Esophagus squamous epithelium (tissue), 4 donors: ENCODE measurements around the gene ARHGAP23.

ENCODE experiments used
- CTCF ChIP-seq, 6 experiments: fragments of 450-650 bp in 4 of 6; fragments of 200-600 bp in 2 of 6; sonication (generic) in 2 of 6; IDR thresholded peaks; one replicate each; pipeline ENCODE4 v1.5.1; 2016 to 2019; ENCODE audit warnings: antibody characterized with exemption in 6 of 6, mild to moderate bottlenecking in 4 of 6, moderate library complexity in 4 of 6
- POLR2A ChIP-seq, 4 donors: fragments of 450-650 bp; IDR thresholded peaks; one replicate each; pipeline ENCODE4 v1.6.1; 2017; ENCODE audit warnings: antibody characterized with exemption in 4 of 4, mild to moderate bottlenecking in 4 of 4, moderate library complexity in 3 of 4

DNA sequence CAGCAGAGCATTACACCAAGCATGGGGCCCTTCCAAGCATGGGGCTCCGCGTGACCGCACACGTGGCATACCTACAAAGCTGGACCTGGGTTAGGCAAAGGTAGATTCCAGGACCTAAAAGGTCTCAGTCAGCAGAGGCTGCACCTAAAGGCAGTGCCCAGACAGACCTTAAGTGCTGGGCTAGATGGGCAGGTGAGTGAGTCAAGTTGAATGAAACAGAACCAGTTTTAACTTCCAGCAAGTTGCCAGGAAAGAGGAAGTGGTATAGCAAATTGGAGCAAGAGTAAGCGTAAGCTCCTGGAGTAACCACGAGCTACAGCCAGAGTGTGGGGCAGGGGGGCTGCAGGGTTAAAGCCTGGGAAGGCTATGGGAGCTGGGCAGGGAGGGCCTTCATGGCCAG lies 128.0 kb downstream of the ARHGAP23 start:
- no peak for TF ChIP-seq CTCF (IDR thresholded peaks at IDR 0.05)
- TF ChIP-seq POLR2A (IDR thresholded peaks at IDR 0.05) = no peak
